ENCODE results near the gene IL32.
A peak's percentile ranks its signal among the peaks of the same experiment; 100 is the strongest.

The IL32 gene

GRCh38 chr16:3065069-3065741 lies at the start of gene IL32:
Gene IL32, plus strand, starts transcription at chr16:3065640. Its CDS starts 172 bp downstream, at chr16:3065812.
- peak; percentile 85 for DNase-seq
- in situ Hi-C loops (cut with HindIII; ENCODE audit: low pct_ligation_motif_present, low sequenced_read_pairs): no loop called here
- no peak for TF ChIP-seq CTCF (IDR thresholded peaks at IDR 0.05; ENCODE audit: low read depth, low read length, missing control alignments)
- H3K4me3 ChIP-seq (ENCODE audit: low read depth, low read length): no peak within 1 kb of the TSS
- H3K27ac ChIP-seq: peak within 1 kb of the TSS; percentile 72
- H3K27me3 ChIP-seq (replicated peaks): no peaks in the 10 kb centered on the region
- H3K36me3 ChIP-seq (replicated peaks): no peaks in the 10 kb centered on the region

GRCh38 chr16:3015865-3016521 lies 49.4 kb upstream of the IL32 start:
- TF ChIP-seq CTCF (IDR thresholded peaks at IDR 0.05; ENCODE audit: low read depth, low read length, missing control alignments): no peak
- in situ Hi-C loops (cut with HindIII; ENCODE audit: low pct_ligation_motif_present, low sequenced_read_pairs): no loop called here
- no peak for DNase-seq
- Histone ChIP-seq H3K27ac (no peak overlapping the region), H3K36me3 (replicated peaks) (no peaks in the 10 kb centered on the region), H3K27me3 (replicated peaks) (peaks cover 32% of the 10 kb centered on the region), H3K4me3 (ENCODE audit: low read depth, low read length) (no peak overlapping the region)

- Histone ChIP-seq H3K27ac (no peak overlapping the region), H3K27me3 (replicated peaks) (peaks cover 20% of the 10 kb centered on the region), H3K4me3 (ENCODE audit: low read depth, low read length) (no peak overlapping the region), H3K36me3 (replicated peaks) (peaks cover 4% of the 10 kb centered on the region)
- in situ Hi-C loops (cut with HindIII; ENCODE audit: low pct_ligation_motif_present, low sequenced_read_pairs): no loop called here
- no peak for DNase-seq
- no peak for TF ChIP-seq CTCF (IDR thresholded peaks at IDR 0.05; ENCODE audit: low read depth, low read length, missing control alignments)
These were observed 48.1 kb upstream of the IL32 start for GRCh38 chr16:3017344-3017743.

- peaks cover 9% of the 10 kb centered on the region for H3K36me3 ChIP-seq (replicated peaks)
- H3K27me3 ChIP-seq (replicated peaks): peaks cover 14% of the 10 kb centered on the region
- no peak within 1 kb of the TSS for H3K27ac ChIP-seq
- in situ Hi-C loops (cut with HindIII; ENCODE audit: low pct_ligation_motif_present, low sequenced_read_pairs): no loop called here
- no peak within 1 kb of the TSS for H3K4me3 ChIP-seq (ENCODE audit: low read depth, low read length)
- TF ChIP-seq CTCF (IDR thresholded peaks at IDR 0.05; ENCODE audit: low read depth, low read length, missing control alignments): peak; percentile 61
- DNase-seq: no peak
These were observed 47.5 kb upstream of the IL32 start, which contains the start of gene CLDN6 for GRCh38 chr16:3017794-3018506. Gene CLDN6, minus strand, starts transcription at chr16:3018183. Its CDS starts 2,162 bp downstream, at chr16:3016021.

- Histone ChIP-seq H3K36me3 (replicated peaks) (peaks cover 10% of the 10 kb centered on the region), H3K27ac (no peak overlapping the region), H3K27me3 (replicated peaks) (no peaks in the 10 kb centered on the region), H3K4me3 (ENCODE audit: low read depth, low read length) (peak overlapping the region; percentile 95)
- in situ Hi-C loops (cut with HindIII; ENCODE audit: low pct_ligation_motif_present, low sequenced_read_pairs): no loop called here
- no peak for DNase-seq
- no peak for TF ChIP-seq CTCF (IDR thresholded peaks at IDR 0.05; ENCODE audit: low read depth, low read length, missing control alignments)
These were observed 45.7 kb upstream of the IL32 start for GRCh38 chr16:3019594-3020246.

Measured in brain microvascular endothelial cell (primary cell).